SK-N-SH (cell line): ENCODE data around the gene GPR157. TPM values are rescaled to one million over a fixed set of nuclear protein-coding genes. Genes with fewer than 3 reads are reported as not detected.

Experiments
- CTCF ChIA-PET: fragments of 300-600, 350-600 bp; formaldehyde crosslinking; extraction: SDS; loops from one replicate; lab custom pipeline; 2021; lab: Yijun Ruan, JAX
- POLR2A ChIA-PET: fragments of 350-600 bp; sonication (Branson Sonifier 250); formaldehyde crosslinking; extraction: SDS; loops from one replicate; lab custom pipeline; 2020; ENCODE audit warnings: antibody characterized with exemption, inconsistent platforms; lab: Yijun Ruan, JAX
- DNase-seq: peaks from one replicate; pipeline ENCODE4 v3.0.0; 2012
- H2AFZ ChIP-seq: fragments of 200-600 bp; sonication (generic); 2 replicates; pipeline ENCODE4 v1.8.1; 2016; ENCODE audit warnings: antibody characterized with exemption, mild to moderate bottlenecking, low read depth
- H3F3A ChIP-seq: fragments of 200-600 bp; sonication (generic); replicated peaks from 2 replicates; pipeline ENCODE3; 2016; ENCODE audit warnings: antibody characterized with exemption, mild to moderate bottlenecking; ENCODE audit not compliant: insufficient read depth
- H3K27ac ChIP-seq, 2 experiments: fragments of 200-500 bp in 1 of 2; fragments of 200-600 bp in 1 of 2; sonication (Bioruptor generic) in 1 of 2; sonication (generic), shearing (Covaris generic) in 1 of 2; 2 replicates each; pipeline versions ENCODE4 v1.5.1 to v1.6.1; 2014 to 2016; ENCODE audit warnings: low read depth in 2 of 2, inconsistent platforms in 1 of 2, low read length in 1 of 2, mild to moderate bottlenecking in 1 of 2, mixed read lengths in 1 of 2
- H3K27me3 ChIP-seq: fragments of 200-600 bp; sonication (generic), shearing (Covaris generic); 2 replicates; pipeline ENCODE4 v1.6.1; 2016; ENCODE audit warnings: mixed run types; ENCODE audit not compliant: insufficient read depth
- H3K36me3 ChIP-seq, 2 experiments: fragments of 200-500 bp in 1 of 2; fragments of 200-600 bp in 1 of 2; sonication (Bioruptor generic) in 1 of 2; sonication (generic) in 1 of 2; replicated peaks in 1 of 2; 2 replicates each; pipeline versions ENCODE3 to v1.5.1; 2014 to 2016; ENCODE audit warnings: low read length in 1 of 2, mild to moderate bottlenecking in 1 of 2; ENCODE audit not compliant: insufficient read depth in 2 of 2, control insufficient read depth in 1 of 2
- H3K4me1 ChIP-seq, 2 experiments: fragments of 200-500 bp in 1 of 2; fragments of 200-600 bp in 1 of 2; sonication (Bioruptor generic) in 1 of 2; sonication (generic), shearing (Covaris generic) in 1 of 2; 2 replicates each; pipeline versions ENCODE4 v1.5.1 to v1.6.1; 2014 to 2016; ENCODE audit warnings: low read depth in 1 of 2, low read length in 1 of 2, mixed run types in 1 of 2; ENCODE audit not compliant: insufficient read depth in 2 of 2, control insufficient read depth in 1 of 2
- H3K4me2 ChIP-seq: fragments of 200-600 bp; sonication (generic), shearing (Covaris generic); 2 replicates; pipeline ENCODE4 v1.6.1; 2017; ENCODE audit warnings: mixed run types
- H3K4me3 ChIP-seq, 2 experiments: fragments of 200-500 bp in 1 of 2; fragments of 200-600 bp in 1 of 2; sonication (Bioruptor generic) in 1 of 2; sonication (generic), shearing (Covaris generic) in 1 of 2; 2 replicates each; pipeline versions ENCODE4 v1.5.1 to v1.8.1; 2014 to 2016; ENCODE audit warnings: low read depth in 2 of 2, inconsistent platforms in 1 of 2, low read length in 1 of 2, mild to moderate bottlenecking in 1 of 2, mixed read lengths in 1 of 2, moderate library complexity in 1 of 2
- H3K79me2 ChIP-seq: fragments of 200-600 bp; sonication (generic); 2 replicates; pipeline ENCODE4 v1.8.1; 2017; ENCODE audit warnings: mild to moderate bottlenecking; ENCODE audit not compliant: insufficient read depth
- H3K9ac ChIP-seq: fragments of 200-600 bp; sonication (generic); 2 replicates; pipeline ENCODE4 v1.6.1; 2017; ENCODE audit warnings: mixed run types
- H3K9me2 ChIP-seq: fragments of 200-600 bp; sonication (generic); 2 replicates; pipeline ENCODE4 v1.6.1; 2017; ENCODE audit warnings: mixed run types
- H3K9me3 ChIP-seq: fragments of 200-600 bp; sonication (generic); 2 replicates; pipeline ENCODE4 v1.6.1; 2017; ENCODE audit warnings: mixed run types, mild to moderate bottlenecking, moderate library complexity
- H4K20me1 ChIP-seq: fragments of 200-600 bp; sonication (generic); 2 replicates; pipeline ENCODE4 v1.6.1; 2017; ENCODE audit warnings: mild to moderate bottlenecking, mixed run types; ENCODE audit not compliant: insufficient read depth
- CHD2 ChIP-seq: fragments of 150-350 bp; IDR thresholded peaks from 2 replicates; pipeline ENCODE4 v1.6.1; 2018; ENCODE audit warnings: low read length; ENCODE audit not compliant: partially characterized antibody
- EP300 ChIP-seq, 2 experiments: IDR thresholded peaks; 2 replicates each; pipeline versions ENCODE4 v1.4.0 to v1.6.1; 2012; ENCODE audit warnings: borderline replicate concordance in 1 of 2, low read depth in 1 of 2, low read length in 1 of 2
- FOSL2 ChIP-seq: IDR thresholded peaks from 2 replicates; pipeline ENCODE4 v1.4.0; 2012; ENCODE audit warnings: low read depth, mild to moderate bottlenecking, moderate library complexity, borderline replicate concordance
- GATA2 ChIP-seq: sonication (generic); formaldehyde crosslinking; IDR thresholded peaks from 2 replicates; pipeline ENCODE4 v1.5.0; 2020; ENCODE audit warnings: mild to moderate bottlenecking, missing genetic modification reagents
- IRF3 ChIP-seq: fragments of 150-350 bp; IDR thresholded peaks from 2 replicates; pipeline ENCODE4 v1.6.1; 2016; ENCODE audit warnings: mild to moderate bottlenecking, low read depth, low read length
- MEF2A ChIP-seq: IDR thresholded peaks from 2 replicates; pipeline ENCODE4 v1.4.0; 2012; ENCODE audit warnings: low read depth, borderline replicate concordance
- MXI1 ChIP-seq: IDR thresholded peaks from 2 replicates; pipeline ENCODE4 v1.6.1; 2012; ENCODE audit warnings: mild to moderate bottlenecking, low read depth, low read length, improper control_type of control experiment
- PBX3 ChIP-seq: IDR thresholded peaks from 2 replicates; pipeline ENCODE4; 2012
- RFX5 ChIP-seq: IDR thresholded peaks from 2 replicates; pipeline ENCODE4 v1.6.1; 2012; ENCODE audit warnings: mild to moderate bottlenecking, improper control_type of control experiment, low read length
- RXRA ChIP-seq: IDR thresholded peaks from 2 replicates; pipeline ENCODE4 v1.4.0; 2012; ENCODE audit warnings: low read depth, mild to moderate bottlenecking, borderline replicate concordance
- SIN3A ChIP-seq: IDR thresholded peaks from 2 replicates; pipeline ENCODE4 v1.6.1; 2012; ENCODE audit warnings: low read depth, mild to moderate bottlenecking, low read length, moderate library complexity, borderline replicate concordance
- TAF1 ChIP-seq: IDR thresholded peaks from 2 replicates; pipeline ENCODE4 v1.6.1; 2012; ENCODE audit warnings: low read depth, mild to moderate bottlenecking, low read length, moderate library complexity, borderline replicate concordance
- TCF12 ChIP-seq: IDR thresholded peaks from 2 replicates; pipeline ENCODE4 v1.4.0; 2012
- TEAD4 ChIP-seq: IDR thresholded peaks from 2 replicates; pipeline ENCODE4 v1.4.0; 2012; ENCODE audit warnings: mild to moderate bottlenecking, borderline replicate concordance; ENCODE audit not compliant: insufficient read depth
- ZBTB33 ChIP-seq: IDR thresholded peaks from 2 replicates; pipeline ENCODE4 v1.4.0; 2012; ENCODE audit warnings: low read depth, borderline replicate concordance
- WGBS: methylation state at CpG from one replicate; pipeline ENCODE4 v1.1.6; 2017; ENCODE audit warnings: low lambda C conversion rate; 5-methylcytosine and 5-hydroxymethylcytosine counted together
- polyA plus RNA-seq, 3 experiments: library from polyadenylated mRNA; depleted of rRNA; stranded (reverse); fragments of >200 nt; gene quantifications; 2 replicates each; pipeline ENCODE4 v1.2.3, GENCODE V29; 2012
- TF ChIP-seq, protein P1 (sequence below): fragments of 150-350 bp; IDR thresholded peaks from 2 replicates; pipeline ENCODE4 v1.6.1; 2017; ENCODE audit warnings: antibody characterized with exemption, low read length, low read depth, borderline replicate concordance

Gene GPR157
- polyA plus RNA-seq, 1 of the 3 experiments (the other 2 are of a cell fraction) = 1.8 TPM

DNA sequence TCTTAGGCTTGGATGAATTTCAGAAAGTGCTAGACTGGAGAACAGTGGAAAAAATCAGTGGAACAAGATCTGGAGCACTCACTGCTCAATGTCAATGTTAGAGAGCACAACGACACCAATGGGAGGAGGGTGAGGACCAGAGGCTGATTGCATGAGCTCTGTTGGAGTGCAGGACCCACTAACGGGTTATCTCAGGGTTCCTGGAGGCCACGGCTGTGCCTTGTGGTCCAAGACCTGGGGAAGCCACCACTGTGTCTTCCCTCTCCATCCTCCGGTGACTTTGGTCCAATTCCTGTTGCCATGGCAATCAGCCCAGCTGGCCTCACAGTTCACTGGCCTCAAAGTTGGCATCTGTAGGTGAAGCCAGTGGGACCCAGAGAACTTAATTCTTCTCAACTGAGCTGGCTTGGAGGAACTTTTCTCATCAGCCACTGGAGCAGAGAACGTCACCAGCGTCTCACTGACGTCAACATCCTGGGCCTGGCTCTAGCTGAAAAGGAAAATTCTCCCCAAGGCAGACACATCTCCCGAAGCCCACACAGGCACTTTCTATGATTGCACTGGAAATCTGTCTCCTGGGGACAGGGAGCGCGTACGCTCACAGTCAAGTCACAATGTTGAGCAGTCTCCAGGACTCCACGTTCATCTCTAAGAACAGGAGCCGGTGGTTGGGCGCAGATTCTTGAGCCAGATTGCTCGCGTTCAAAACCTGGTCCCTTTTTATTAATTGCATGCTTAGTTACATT is 21.9 kb upstream of the GPR157 start:
- H3K79me2 ChIP-seq = peaks cover 42% of the 10 kb centered on the region; the same call in 1 of the 2 replicates
- H3K9ac ChIP-seq = no peak overlapping the region
- no peaks in the 10 kb centered on the region for H3K9me3 ChIP-seq
- no peak overlapping the region for H2AFZ ChIP-seq
- H3K4me2 ChIP-seq = no peak overlapping the region
- ChIA-PET CTCF (interaction anchor here (0.9 to 2.3 kb wide), 4 partner anchors 8 to 46 kb away, joined by 3 to 12 read pairs (median 7); no protein-coding TSS in a partner anchor), POLR2A (no interaction called here)
- H3K4me3 ChIP-seq = no peak overlapping the region
- TF ChIP-seq TEAD4 = no peak
- no peak for TF ChIP-seq CHD2
- TF ChIP-seq ZBTB33 = no peak
- H4K20me1 ChIP-seq = peaks cover 66% of the 10 kb centered on the region
- no peaks in the 10 kb centered on the region for H3K9me2 ChIP-seq
- no peaks in the 10 kb centered on the region for H3K4me1 ChIP-seq
- 98% methylated on average over 10 of the region's 16 CpGs for WGBS
- H3K36me3 ChIP-seq = peaks cover 3 to 9% of the 10 kb centered on the region in 2 experiments
- H3K27me3 ChIP-seq = no peaks in the 10 kb centered on the region
- no peaks in the 10 kb centered on the region for H3F3A ChIP-seq
- H3K27ac ChIP-seq = no peak overlapping the region
- no peak for DNase-seq

GRCh38 chr1:9149837-9150581 is 21.1 kb upstream of the GPR157 start:
- Histone ChIP-seq H3K4me2 (no peak overlapping the region), H3K4me3 (no peak overlapping the region), H4K20me1 (peaks cover 59% of the 10 kb centered on the region), H3K9me2 (no peaks in the 10 kb centered on the region), H3K9ac (no peak overlapping the region), H3K79me2 (peaks cover 37% of the 10 kb centered on the region; the same call in 1 of the 2 replicates), H2AFZ (no peak overlapping the region), H3K27me3 (no peaks in the 10 kb centered on the region), H3F3A (no peaks in the 10 kb centered on the region), H3K36me3 (peaks cover 3 to 9% of the 10 kb centered on the region in 2 experiments), H3K9me3 (no peaks in the 10 kb centered on the region), H3K4me1 (no peaks in the 10 kb centered on the region), H3K27ac (no peak overlapping the region)
- CTCF ChIA-PET = interaction anchor here (0.9 to 2.3 kb wide), 3 partner anchors 8 to 47 kb away, joined by 3 to 12 read pairs (median 11); no protein-coding TSS in a partner anchor
- DNase-seq = no peak
- WGBS = 85% methylated on average over 11 of the region's 17 CpGs
- POLR2A ChIA-PET = no interaction called here
- TF ChIP-seq TAF1 = no peak
- no peak for TF ChIP-seq EP300 (IDR thresholded peaks at IDR 0.05; ENCODE audit: borderline replicate concordance in 1 of 2, low read depth in 1 of 2, low read length in 1 of 2)
- TF ChIP-seq IRF3 = no peak
- no peak for TF ChIP-seq MXI1
- TF ChIP-seq TEAD4 = no peak
- TF ChIP-seq TCF12 = no peak
- TF ChIP-seq FOSL2 = no peak
- no peak for TF ChIP-seq RFX5
- no peak for TF ChIP-seq PBX3
- no peak for TF ChIP-seq MEF2A
- TF ChIP-seq RXRA = no peak
- TF ChIP-seq SIN3A = no peak
- TF ChIP-seq, protein P1, sequence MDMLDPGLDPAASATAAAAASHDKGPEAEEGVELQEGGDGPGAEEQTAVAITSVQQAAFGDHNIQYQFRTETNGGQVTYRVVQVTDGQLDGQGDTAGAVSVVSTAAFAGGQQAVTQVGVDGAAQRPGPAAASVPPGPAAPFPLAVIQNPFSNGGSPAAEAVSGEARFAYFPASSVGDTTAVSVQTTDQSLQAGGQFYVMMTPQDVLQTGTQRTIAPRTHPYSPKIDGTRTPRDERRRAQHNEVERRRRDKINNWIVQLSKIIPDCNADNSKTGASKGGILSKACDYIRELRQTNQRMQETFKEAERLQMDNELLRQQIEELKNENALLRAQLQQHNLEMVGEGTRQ = no peak
- no peak for TF ChIP-seq GATA2
